GM21528 (cell line): ENCODE data around the gene CRIM1.

ENCODE experiments used
- ATAC-seq: cut with Tn5 transposase; IDR thresholded peaks from one replicate; pipeline ENCODE4 v1.9.1; 2021; ENCODE audit warnings: mild to moderate bottlenecking, moderate library complexity; ENCODE audit not compliant: unreplicated experiment, low FRiP score

The CRIM1 gene

DNA sequence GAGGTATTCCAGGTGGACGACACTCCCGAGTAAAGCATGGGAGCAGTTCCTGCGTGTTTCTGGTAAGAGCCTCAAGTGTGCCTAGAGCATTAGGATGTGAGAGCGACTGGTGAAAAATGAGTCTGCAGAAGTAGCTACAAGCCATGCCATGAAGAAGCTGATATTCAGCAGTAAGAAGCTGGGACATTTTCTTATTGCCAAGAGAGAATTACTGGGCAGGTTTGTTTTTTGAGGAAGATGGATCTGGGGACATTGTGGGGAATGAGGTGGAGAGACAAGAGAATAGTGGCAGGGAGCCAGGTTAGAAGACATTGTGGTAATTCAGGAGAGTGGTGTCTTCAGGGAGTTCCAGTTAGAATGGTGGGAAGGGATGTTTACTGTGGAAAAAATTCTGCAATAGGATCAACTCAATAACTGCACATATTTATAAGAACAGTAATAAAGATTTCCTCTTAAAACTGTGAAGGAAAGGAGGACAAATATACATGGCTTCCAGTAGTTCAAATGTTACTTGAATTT is 38.2 kb downstream of the CRIM1 start:
- no peak for ATAC-seq

DNA sequence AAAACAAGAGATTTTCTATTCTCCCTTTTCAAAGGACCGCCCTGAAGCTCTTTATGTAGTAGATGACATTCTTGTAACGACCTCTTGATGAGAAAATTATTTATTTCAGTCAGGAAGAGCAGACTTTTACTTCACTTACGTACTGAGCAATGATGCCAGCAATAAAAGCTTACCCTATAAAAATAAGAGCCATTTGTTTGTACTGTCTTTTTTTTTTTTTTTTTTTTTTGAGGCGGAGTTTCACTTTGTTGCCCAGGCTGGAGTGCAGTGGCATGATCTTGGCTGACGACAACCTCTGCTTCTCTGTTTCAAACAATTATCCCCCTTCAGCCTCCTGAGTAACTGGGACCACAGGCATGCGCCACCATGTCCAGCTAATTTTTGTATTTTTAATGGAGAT is 39.2 kb downstream of the CRIM1 start:
- ATAC-seq = no peak

DNA sequence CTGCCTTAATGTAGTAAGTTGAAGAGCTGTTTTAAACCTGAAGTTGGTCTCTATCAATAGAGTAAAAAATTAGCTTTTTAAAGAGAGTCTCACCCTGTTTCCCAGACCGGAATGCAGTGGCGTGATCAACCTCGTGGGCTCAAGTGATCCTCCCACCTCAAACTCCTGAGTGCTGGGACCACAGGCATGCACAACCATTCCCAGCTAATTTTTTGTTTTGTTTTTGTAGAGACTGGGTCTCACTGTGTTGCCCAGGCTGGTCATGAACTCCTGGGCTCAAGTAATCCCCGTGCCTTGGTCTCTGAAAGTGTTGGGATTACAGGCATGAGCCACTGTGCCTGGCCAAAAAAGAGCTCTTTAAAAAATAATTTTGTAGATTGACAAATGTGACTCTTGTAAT is 40.3 kb downstream of the CRIM1 start:
- ATAC-seq = no peak

DNA sequence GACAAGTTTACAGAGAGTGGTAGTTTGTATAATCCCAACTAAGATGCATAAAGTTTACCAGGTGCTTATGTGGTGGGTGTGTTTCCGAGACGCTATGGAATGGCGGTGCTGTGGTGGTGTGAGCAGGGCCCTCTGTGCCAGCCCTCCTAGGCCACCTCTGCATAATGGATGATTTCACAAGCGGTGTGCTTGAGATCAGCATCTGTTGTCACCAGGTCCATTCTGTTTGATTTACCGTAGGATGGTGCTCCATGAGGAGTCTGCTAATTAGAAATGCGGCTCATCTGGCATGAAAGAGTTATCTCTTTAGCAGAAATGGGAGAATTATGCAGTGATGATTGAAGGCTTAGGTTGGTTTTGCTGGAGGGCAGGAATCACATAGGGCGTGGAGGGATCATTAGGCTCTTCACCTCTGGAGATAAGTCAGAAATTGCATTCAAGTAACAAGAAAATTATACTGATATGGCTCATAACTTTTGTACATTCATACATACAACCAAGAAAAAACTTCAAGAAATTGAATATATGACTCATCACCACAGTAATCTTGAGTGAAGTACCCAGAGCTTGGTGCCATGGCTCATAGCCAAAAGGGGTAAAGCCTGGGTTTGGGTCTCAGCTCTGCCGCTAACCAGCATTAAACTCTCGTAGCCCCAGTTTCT is 41.4 kb downstream of the CRIM1 start:
- no peak for ATAC-seq

DNA sequence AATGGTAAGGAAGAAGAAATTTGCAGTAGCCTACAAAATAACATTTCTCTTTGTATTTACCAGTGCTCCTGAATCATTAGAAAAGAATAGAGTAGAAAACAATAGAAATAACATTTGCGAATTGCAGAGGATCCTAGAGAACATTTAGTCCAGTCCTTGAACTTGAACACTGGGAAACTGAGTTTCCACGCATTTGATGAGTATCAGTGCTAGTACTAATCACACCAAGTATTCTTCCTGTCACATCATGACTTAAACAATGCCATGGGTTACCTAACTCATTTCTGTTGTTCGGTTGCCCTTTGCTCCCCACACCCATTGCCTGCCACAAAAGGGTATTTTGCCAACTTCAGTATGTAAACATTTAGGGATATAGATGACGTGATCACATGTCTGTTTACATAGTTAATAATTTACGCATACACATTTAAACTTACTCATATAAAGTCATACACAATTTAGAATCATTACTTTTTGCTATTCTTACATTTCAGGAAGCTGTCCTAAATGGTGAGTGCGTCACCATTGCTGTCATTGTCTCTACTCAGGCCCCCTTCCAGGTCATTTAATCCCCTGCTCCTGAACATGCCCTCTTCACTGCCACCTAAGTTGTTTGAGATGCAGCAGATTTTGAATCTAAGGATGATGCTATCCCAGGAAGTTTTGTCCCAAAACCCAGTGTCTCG is 42.3 kb downstream of the CRIM1 start:
- no peak for ATAC-seq

DNA sequence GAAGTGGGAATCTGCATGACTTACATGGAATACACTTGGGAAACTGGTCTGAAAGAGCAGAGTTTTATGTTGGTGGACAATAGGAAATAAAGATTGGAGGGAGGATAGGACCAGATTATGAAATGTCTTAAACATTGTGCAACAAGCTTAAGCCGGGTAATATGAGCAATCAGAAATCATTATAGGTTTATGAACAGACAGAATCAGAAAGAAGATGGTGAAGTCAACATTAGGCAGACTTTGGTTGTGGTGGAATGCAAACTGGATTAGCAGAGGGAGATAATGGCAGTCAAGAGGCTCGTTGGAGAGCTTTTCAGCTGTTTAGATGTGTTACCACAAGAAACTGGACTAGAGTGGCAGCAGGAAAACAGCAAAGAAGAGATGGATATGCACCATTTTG is 43.5 kb downstream of the CRIM1 start:
- ATAC-seq = no peak

DNA sequence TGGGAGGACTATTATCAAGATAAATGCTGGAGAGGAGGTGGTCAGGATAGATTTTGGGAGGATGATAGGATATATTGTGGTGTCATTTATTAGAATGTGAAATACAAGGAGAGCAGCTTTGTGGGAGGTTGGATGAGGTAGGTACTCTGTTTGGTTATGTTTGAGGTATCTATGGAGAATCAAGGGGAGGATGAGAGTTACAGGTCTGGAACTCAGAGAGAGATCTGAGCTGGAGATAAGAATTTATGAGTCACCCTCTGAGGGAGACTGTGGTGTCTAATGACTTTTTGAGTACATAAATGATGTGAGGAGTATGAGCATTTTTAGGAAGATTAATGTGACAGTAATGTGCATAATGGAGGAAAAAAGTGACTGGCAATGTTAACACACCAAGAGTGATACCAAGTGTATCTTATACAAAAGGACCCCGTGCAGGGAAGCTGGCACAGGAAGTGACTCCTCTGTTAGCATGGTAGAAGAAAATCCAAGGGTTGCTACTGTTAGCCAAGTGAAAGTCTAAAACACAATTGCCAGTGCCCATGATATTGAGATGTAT is 48.2 kb downstream of the CRIM1 start:
- ATAC-seq = no peak

DNA sequence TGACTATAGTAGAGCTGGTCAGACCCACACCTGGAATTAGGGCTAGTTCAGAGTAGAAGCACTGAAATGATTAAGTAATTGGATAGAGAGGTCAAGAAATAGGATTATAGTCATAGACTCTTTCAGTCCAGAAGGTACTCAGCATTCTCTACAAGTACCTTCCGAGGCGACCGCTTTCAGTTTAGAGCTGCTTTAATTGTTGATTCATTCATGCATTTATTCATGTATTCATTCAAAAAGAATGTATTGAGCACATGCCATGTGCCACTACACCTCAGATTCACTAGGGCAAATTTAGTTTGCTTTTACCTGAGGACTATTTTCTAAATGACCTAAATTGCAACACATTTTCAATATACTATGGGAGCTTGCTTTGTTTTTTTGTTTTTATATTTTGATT is 48.7 kb downstream of the CRIM1 start:
- ATAC-seq = no peak

DNA sequence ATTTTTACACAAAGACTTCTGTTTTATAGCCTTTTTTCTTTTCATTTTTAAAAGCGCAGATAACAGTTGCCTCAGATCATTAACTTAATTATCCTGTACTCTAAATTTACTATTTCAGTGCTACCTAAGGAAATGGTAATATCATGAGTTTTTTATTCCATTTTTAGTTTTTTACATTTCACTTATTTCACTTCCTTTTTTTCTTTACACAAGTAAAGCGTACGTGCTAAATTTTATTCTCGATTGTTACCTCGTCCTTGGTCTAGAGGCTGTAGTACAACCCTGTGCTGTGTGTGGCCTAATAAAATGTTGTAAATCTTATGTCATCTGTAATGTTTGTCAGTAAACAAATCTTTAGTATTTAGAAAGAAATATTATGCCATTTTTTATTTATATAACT is 49.2 kb downstream of the CRIM1 start:
- no peak for ATAC-seq

DNA sequence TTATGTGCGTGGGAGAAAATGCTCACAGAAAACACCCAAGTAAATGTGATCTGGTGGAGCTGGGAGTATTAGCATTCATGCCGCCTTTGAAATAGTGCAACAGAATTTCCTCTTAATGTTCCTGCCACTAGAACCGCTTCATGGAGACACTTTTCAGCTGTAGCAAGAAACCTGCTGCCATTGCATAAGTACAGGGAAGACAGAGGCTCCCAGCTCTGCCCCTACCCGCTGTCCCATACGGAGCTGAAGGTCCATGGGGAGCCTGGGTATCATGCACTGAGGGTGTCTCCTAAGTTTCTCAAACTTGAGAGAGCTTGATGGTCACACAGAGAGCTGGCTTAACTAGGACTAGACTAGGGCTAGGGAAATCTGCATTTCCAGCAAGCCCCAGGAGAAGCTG is 49.6 kb downstream of the CRIM1 start:
- ATAC-seq = no peak

DNA sequence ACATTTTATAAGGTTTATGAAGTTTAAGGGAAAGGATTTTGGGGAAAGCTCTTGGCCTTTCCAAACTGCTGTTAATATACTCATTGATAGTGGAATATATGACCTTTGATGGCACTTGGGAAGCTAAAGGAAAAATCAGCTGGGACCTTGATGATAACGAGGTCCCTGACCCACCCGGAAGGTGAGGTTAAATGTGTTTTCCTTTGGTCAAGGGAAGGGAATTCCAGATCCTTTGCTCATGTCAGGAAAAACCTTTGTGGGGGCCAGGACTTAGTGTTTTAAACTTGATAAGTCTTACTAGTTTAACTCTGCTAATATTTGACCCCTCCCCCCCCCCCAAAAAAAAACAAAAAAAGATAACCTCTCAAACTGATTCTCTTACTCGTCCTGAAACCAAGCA is 50.7 kb downstream of the CRIM1 start:
- ATAC-seq = no peak

DNA sequence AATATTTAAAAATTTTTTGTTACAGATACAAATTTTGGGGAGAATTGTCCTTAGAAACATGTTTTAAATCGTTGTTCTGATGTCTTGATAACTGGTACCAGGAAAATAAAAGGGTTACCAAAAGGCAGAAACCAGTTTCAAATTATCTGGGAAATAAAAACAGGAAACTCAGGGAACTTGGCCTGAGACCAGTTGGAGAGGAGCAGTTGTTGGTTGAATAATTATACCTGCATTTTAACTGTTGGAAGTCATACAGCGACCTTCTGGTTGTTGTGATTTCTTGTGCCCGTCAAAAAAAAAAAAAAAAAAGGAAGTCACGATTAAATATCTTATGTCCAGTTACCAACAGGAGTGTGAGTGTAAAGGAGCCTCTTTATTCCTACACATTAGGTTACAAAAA is 51.8 kb downstream of the CRIM1 start:
- ATAC-seq = no peak

DNA sequence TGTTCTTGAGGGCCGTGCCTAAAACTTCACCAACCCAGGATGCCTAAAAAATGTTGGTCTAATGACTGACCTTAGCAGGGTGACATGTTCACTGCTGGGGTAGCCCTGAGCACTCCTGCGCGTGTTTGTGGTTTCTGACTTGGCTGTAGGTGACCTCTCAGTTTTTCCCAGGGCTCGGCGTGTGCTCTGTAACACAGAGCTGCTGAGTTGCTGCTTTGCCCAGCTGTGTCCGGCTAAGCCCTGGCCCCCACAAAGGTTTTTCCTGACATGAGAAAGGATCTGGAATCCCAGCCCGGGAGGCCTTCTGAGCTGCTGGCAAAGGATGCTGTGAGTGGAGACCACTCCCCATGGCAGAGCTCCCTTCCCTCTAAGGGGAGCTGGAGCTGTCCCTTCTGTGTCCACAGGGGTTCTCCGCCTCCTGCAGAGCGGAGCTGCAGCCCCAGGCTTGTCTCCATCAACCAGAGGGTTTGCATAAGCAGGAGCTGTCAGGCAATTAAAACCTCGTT is 52.7 kb downstream of the CRIM1 start:
- ATAC-seq = no peak

DNA sequence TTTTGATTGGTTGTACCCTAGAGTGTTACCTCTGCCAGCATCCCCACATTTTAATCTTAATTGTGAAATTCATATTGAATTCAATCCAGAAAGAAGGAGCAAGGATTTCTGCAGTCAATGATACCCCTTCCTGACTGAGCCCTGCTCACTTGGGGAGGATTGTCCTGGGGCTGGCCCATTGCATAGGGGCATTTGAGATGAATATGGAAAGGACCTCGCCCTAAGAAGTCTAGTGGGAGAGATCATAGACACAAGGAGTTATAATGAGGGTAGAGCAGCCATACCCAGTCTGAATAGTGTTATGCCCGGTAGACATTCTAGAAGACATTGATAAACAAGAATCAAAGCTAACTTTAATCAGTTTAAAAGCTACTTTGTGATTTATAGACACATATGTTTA is 53.8 kb downstream of the CRIM1 start:
- ATAC-seq = no peak

DNA sequence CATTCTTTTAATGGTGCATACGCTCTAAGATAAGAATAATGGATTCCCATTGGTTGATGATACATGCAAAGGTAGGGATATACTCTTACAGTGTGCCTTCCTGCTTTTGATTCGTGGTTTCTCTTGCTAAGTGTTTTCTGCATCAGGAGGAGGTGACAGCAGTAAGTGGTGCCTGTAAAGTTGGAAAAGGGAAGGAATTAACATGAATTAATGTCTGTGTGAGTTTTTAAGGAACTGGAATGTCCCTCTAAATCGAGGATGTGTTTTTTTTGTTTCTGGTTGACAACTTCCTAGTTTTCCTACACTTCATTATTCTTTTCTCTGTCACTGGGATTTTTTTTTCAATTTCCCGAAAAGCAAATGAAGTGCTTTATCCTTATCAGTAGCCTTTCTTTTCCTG is 54.4 kb downstream of the CRIM1 start:
- no peak for ATAC-seq

DNA sequence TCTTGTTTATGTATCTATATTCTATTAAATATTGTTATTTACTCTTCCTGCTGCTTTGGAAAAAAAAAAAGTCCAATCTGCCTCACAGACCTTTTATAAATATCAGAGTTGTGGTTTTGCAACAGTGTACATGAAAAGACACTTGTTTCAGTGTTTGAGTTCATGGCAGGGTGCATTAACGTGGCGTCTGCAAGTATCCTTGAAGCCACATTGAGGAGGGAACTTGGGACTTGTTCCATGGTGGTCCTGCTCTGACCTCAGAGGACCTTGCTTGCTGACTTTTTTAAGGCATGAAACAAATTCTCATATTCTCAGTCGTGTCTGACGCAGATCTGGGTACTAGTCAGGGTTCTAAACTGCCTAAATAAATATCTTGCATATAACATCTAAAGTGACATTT is 55.1 kb downstream of the CRIM1 start:
- ATAC-seq = no peak

DNA sequence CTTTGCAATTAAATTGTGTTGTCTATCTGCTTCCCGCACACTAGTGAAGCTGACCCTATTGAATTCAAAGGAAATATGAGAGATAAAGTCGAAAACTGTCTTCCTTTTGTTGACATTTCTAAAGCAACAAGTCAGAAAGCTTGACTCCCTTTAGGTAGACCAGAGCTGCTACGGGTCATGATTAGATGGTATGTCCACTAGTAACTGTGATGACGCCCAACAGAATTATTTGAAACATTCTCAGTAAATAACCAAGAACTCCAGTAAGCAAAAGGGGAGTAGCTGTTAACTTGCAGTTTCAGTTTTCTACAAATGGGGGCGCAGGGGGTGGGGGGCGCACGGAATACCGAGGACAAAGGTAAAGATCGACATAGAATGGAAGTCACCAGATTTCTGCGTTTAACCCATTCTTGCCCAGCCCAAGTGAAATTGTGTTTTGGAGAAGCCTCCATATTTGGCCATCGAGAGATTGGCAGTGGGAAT is 56.4 kb downstream of the CRIM1 start:
- no peak for ATAC-seq

DNA sequence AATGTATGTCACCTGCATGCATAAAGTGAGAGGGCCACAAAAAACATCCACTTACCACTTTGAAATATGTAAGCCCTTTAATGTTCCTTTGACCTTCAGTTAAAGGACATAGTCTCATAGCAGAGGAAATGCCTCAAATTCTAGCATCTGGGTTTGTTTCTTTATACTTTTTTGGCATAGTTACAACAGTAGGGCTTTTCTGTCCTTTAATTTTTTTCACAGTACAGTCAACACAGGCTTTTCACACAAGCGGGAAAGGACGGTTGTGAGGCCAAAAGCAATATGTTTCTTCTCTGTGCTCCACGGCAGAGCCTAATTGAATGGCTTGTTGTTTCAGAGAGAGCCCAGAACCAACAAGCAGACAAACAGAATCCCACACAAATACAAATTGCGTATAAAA is 57.6 kb downstream of the CRIM1 start:
- no peak for ATAC-seq

DNA sequence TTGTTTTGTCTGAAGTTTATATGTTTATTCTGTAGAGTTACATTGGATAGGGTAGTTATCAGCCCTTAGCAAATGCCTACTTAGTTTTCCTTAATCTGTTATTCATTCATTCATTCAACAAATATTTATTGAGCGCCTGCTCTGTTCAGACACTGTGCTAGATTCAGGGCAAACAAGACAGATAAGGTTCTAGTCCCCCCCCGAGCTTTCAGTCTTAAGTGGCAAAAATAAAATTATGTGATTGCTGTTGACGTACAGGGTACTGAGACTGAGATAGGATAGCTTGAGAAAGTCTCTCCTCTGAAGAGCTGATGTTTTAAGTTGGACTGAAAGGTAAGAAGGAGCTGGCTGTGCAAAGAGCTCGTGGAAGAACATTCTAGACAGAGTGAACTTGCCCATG is 58.7 kb downstream of the CRIM1 start:
- no peak for ATAC-seq

DNA sequence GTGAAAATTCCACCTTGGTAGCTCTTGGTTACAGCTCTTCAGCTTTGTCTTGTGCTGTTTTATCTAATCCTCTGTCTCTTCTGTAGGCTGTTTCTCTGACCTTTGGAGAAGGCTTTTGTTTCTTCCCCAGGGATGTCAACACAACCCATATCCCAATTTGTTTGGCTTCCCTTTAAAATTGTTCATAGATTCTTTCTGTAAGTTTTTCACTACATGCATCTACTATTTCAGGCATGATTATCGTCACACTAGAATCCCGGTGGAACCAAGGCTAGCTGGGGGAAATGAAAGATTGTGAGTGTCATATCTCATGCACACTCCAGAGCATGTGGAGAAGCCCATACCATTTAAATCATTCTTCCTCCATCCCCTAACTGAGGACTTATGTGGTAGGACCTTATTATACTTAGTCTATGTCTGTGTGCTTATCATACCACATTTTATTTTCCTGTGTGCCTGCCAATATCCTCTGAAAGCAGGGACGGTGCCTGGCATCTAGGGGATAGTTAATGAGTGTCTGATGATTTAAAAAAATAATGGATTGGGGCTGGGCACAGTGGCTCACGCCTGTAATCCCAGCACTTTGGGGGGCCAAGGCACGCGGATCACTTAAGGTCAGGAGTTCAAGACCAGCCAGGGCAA is 59.9 kb downstream of the CRIM1 start:
- ATAC-seq = no peak
